ENCODE data around the gene MAPKAP1.

MAPKAP1 gene

DNA sequence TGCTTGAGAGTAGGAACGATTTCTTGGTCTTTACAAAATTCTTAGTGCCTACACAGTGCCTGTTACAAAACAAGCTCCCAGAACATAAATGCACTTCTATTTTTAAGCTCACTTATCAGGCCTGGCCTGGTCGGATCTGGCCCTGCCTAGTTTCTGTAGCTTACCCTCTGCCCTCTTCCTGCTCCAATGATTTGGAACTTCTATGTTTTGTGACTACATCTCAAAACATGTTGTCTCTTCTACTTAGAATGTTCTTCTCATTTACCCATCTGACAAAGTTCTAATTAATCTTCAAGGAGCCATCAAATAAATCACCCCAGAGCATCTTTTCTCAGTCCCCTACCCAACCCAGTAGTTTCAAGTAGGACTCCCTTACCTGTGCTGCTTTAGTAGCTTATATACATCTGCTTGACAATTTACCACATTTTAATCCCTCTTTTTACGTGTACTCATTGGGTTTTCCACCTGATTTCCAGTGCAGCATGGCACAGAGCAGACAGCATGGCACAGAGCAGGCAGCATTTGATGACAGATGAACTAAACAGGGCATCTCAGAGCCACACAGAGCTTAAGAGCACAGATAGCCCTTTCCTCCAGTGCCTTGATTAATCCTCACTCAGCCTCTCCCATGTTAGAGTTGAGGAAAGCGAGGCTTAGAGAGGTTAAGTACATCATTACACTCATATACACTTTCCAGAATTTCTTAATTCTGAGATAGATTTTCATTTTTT is 171.9 kb downstream of the MAPKAP1 start:
- no peak overlapping the region for H3K4me3 ChIP-seq (replicated peaks; ENCODE audit: insufficient read depth, low read length)
- H3K27me3 ChIP-seq (ENCODE audit: insufficient read depth, poor library complexity, severe bottlenecking), result no peaks in the 10 kb centered on the region
- DNase-seq (ENCODE audit: low read depth in 1 of 2, low spot score in 1 of 2), result no peak
- no peak overlapping the region for H3K27ac ChIP-seq (replicated peaks)
- TF ChIP-seq, protein P1, sequence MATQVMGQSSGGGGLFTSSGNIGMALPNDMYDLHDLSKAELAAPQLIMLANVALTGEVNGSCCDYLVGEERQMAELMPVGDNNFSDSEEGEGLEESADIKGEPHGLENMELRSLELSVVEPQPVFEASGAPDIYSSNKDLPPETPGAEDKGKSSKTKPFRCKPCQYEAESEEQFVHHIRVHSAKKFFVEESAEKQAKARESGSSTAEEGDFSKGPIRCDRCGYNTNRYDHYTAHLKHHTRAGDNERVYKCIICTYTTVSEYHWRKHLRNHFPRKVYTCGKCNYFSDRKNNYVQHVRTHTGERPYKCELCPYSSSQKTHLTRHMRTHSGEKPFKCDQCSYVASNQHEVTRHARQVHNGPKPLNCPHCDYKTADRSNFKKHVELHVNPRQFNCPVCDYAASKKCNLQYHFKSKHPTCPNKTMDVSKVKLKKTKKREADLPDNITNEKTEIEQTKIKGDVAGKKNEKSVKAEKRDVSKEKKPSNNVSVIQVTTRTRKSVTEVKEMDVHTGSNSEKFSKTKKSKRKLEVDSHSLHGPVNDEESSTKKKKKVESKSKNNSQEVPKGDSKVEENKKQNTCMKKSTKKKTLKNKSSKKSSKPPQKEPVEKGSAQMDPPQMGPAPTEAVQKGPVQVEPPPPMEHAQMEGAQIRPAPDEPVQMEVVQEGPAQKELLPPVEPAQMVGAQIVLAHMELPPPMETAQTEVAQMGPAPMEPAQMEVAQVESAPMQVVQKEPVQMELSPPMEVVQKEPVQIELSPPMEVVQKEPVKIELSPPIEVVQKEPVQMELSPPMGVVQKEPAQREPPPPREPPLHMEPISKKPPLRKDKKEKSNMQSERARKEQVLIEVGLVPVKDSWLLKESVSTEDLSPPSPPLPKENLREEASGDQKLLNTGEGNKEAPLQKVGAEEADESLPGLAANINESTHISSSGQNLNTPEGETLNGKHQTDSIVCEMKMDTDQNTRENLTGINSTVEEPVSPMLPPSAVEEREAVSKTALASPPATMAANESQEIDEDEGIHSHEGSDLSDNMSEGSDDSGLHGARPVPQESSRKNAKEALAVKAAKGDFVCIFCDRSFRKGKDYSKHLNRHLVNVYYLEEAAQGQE (IDR thresholded peaks at IDR 0.05; ENCODE audit: insufficient replicate concordance, low read depth), result no peak
- TF ChIP-seq POLR2AphosphoS5 (IDR thresholded peaks at IDR 0.05; ENCODE audit: low read depth) (no peak), GABPA (IDR thresholded peaks at IDR 0.05; ENCODE audit: low read depth) (no peak), SPI1 (IDR thresholded peaks at IDR 0.05; ENCODE audit: borderline replicate concordance, low read depth) (no peak)
- TF ChIP-seq, protein P2, sequence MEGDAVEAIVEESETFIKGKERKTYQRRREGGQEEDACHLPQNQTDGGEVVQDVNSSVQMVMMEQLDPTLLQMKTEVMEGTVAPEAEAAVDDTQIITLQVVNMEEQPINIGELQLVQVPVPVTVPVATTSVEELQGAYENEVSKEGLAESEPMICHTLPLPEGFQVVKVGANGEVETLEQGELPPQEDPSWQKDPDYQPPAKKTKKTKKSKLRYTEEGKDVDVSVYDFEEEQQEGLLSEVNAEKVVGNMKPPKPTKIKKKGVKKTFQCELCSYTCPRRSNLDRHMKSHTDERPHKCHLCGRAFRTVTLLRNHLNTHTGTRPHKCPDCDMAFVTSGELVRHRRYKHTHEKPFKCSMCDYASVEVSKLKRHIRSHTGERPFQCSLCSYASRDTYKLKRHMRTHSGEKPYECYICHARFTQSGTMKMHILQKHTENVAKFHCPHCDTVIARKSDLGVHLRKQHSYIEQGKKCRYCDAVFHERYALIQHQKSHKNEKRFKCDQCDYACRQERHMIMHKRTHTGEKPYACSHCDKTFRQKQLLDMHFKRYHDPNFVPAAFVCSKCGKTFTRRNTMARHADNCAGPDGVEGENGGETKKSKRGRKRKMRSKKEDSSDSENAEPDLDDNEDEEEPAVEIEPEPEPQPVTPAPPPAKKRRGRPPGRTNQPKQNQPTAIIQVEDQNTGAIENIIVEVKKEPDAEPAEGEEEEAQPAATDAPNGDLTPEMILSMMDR (IDR thresholded peaks at IDR 0.05; ENCODE audit: insufficient read depth, low read length), result no peak

DNA sequence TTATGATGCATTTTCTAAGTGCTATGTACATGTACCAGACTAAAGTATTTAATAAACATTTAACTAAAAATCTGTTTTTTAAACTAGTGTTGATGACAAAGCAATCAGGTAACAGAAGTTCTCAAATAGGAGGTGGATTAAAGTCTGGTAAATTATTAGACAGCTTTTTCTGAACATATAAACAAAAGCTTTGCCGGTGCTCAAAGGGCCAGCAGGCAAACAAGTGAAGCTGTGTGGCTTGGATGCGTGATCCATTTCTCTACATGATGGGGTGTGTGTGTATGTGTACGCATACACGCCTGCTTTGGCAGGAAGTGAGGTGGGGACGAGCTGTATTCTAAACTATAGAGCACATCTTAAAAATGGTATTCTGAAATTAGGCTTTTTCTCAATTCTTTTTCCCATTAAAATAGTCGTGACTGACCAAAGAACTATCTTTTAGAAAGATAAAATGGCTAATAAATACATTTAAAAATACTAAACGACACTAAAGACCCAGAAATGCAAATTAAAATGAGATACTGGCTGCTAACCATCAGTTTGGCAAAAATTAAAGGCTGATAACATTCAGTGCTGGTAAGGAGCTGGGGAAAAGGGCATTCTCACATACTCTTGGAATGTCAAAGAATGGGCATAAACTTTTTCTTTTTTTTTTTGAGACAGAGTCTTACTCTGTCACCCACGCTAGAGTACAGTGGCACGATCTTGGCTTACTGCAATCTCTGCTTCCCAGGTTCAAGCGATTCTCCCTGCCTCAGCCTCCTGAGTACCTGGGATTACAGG is 174.0 kb downstream of the MAPKAP1 start:
- Histone ChIP-seq H3K27me3 (ENCODE audit: insufficient read depth, poor library complexity, severe bottlenecking) (no peaks in the 10 kb centered on the region), H3K27ac (replicated peaks) (no peak overlapping the region), H3K4me3 (replicated peaks; ENCODE audit: insufficient read depth, low read length) (no peak overlapping the region)
- DNase-seq (ENCODE audit: low read depth in 1 of 2, low spot score in 1 of 2), result no peak
- no peak for TF ChIP-seq POLR2AphosphoS5 (IDR thresholded peaks at IDR 0.05; ENCODE audit: low read depth)

DNA sequence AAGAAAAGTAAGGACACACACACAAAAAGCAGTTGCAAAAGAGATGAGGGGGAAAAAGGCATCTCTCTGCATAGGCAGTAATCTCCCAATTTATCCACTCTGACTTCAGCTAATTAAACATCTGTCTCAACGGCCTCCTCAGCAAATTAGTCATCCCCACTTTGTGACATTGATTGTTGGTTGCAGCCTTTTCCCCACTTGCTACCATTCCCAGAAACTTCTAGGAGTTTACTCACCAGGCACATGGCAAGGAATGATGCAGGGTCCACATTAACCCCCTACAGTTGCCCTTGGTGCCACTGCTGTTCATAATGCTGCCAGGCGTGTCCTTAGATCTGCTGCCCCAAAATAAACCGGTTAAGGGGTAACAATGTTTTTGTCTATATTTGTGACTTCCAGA is 174.6 kb downstream of the MAPKAP1 start:
- DNase-seq (ENCODE audit: low read depth in 1 of 2, low spot score in 1 of 2), result no peak
- no peak overlapping the region for H3K27ac ChIP-seq (replicated peaks)

More for the DNA sequence above, 174.6 kb downstream of the MAPKAP1 start:
- no peak overlapping the region for H3K4me3 ChIP-seq (replicated peaks; ENCODE audit: insufficient read depth, low read length)
- H3K27me3 ChIP-seq (ENCODE audit: insufficient read depth, poor library complexity, severe bottlenecking), result no peaks in the 10 kb centered on the region
- no peak for TF ChIP-seq POLR2AphosphoS5 (IDR thresholded peaks at IDR 0.05; ENCODE audit: low read depth)
- TF ChIP-seq, protein P2 (IDR thresholded peaks at IDR 0.05; ENCODE audit: insufficient read depth, low read length), result no peak
- no peak for TF ChIP-seq SPI1 (IDR thresholded peaks at IDR 0.05; ENCODE audit: borderline replicate concordance, low read depth)
- TF ChIP-seq GABPA (IDR thresholded peaks at IDR 0.05; ENCODE audit: low read depth), result no peak
- TF ChIP-seq, protein P1 (IDR thresholded peaks at IDR 0.05; ENCODE audit: insufficient replicate concordance, low read depth), result no peak

Data from HL-60 (cell line).